Tibial nerve (tissue), 4 donors: Measurements from ENCODE around the gene SASS6. TPM values are rescaled to one million over a fixed set of nuclear protein-coding genes. Genes with fewer than 3 reads are reported as not detected.

ENCODE experiments used
- DNase-seq, 2 donors: peaks; one replicate each; pipeline ENCODE4 v3.0.0-alpha.2; 2019; ENCODE audit warnings: low spot score in 2 of 2
- H3K27ac ChIP-seq, 4 donors: fragments of 200-600 bp; sonication (generic) in 3 of 4; one replicate each; pipeline ENCODE4 v1.5.1; 2017 to 2019; ENCODE audit warnings: mild to moderate bottlenecking in 1 of 4
- H3K27me3 ChIP-seq, 2 donors: fragments of 200-600 bp; sonication (generic) in 1 of 2; one replicate each; pipeline versions ENCODE4 v1.5.1 to v1.6.0; 2017 to 2019
- H3K36me3 ChIP-seq, 3 donors: fragments of 200-600 bp; sonication (generic); one replicate each; pipeline ENCODE4 v1.5.1; 2018 to 2019
- H3K4me1 ChIP-seq, 4 donors: fragments of 200-600 bp; sonication (generic) in 3 of 4; one replicate each; pipeline ENCODE4 v1.5.1; 2017 to 2019
- H3K4me3 ChIP-seq, 4 donors: fragments of 200-600 bp; sonication (generic) in 3 of 4; one replicate each; pipeline ENCODE4 v1.5.1; 2017 to 2019; ENCODE audit warnings: mild to moderate bottlenecking in 1 of 4, moderate library complexity in 1 of 4
- H3K9me3 ChIP-seq, 4 donors: fragments of 200-600 bp; sonication (generic) in 3 of 4; one replicate each; pipeline ENCODE4 v1.5.1; 2017 to 2019
- CTCF ChIP-seq, 5 experiments: fragments of 200-600 bp in 3 of 5; fragments of 450-650 bp in 2 of 5; sonication (generic) in 3 of 5; IDR thresholded peaks; one replicate each; pipeline ENCODE4 v1.5.1; 2016 to 2019; ENCODE audit warnings: antibody characterized with exemption in 5 of 5, mild to moderate bottlenecking in 3 of 5, moderate library complexity in 2 of 5
- EP300 ChIP-seq, 2 donors: sonication (generic); formaldehyde crosslinking; IDR thresholded peaks; one replicate each; pipeline ENCODE4 v1.6.1; 2017; ENCODE audit warnings: antibody characterized with exemption in 2 of 2, mild to moderate bottlenecking in 1 of 2
- POLR2A ChIP-seq, 2 donors: fragments of 450-650 bp; IDR thresholded peaks; one replicate each; pipeline ENCODE4 v1.6.1; 2017; ENCODE audit warnings: antibody characterized with exemption in 2 of 2, mild to moderate bottlenecking in 2 of 2, moderate library complexity in 2 of 2
- WGBS, 2 donors: methylation state at CpG; one replicate each; pipeline ENCODE4 v1.1.5; 2018; 5-methylcytosine and 5-hydroxymethylcytosine counted together
- total RNA-seq, 4 donors: library from RNA; depleted of rRNA; stranded (reverse); fragments of >200 nt; gene quantifications; one replicate each; pipeline ENCODE4 v1.1.0, GENCODE V29; 2016

SASS6 gene
- total RNA-seq, 4 donors from 2014 or later: 1.8 to 3.9 (median 2.7) TPM

- no peak overlapping the region for H3K4me3 ChIP-seq
- H3K9me3 ChIP-seq: no peaks in the 10 kb centered on the region
- peaks cover 0 to 15% (median 0%) of the 10 kb centered on the region in 3 donors for H3K36me3 ChIP-seq
- DNase-seq: no peak
- H3K4me1 ChIP-seq: no peaks in the 10 kb centered on the region
- H3K27ac ChIP-seq: no peak overlapping the region
- TF ChIP-seq POLR2A (IDR thresholded peaks at IDR 0.05) (no peak), CTCF (IDR thresholded peaks at IDR 0.05) (no peak), EP300 (IDR thresholded peaks at IDR 0.05) (no peak)
- WGBS, 2 donors: 58 to 59% methylated on average over 1 of the region's 1 CpG
- no peaks in the 10 kb centered on the region for H3K27me3 ChIP-seq
Measured at GRCh38 chr1:100122177-100122576, 10.6 kb downstream of the SASS6 start.

GRCh38 chr1:100115524-100115923, 17.2 kb downstream of the SASS6 start:
- H3K4me3 ChIP-seq: no peak overlapping the region
- H3K9me3 ChIP-seq: no peaks in the 10 kb centered on the region
- no peaks in the 10 kb centered on the region for H3K27me3 ChIP-seq
- no peak for DNase-seq
- H3K27ac ChIP-seq: no peak overlapping the region
- 98% methylated on average over 4 of the region's 4 CpGs for WGBS, 2 donors
- H3K36me3 ChIP-seq: peaks cover 0 to 15% (median 0%) of the 10 kb centered on the region in 3 donors
- no peaks in the 10 kb centered on the region for H3K4me1 ChIP-seq
- TF ChIP-seq POLR2A (IDR thresholded peaks at IDR 0.05) (no peak), CTCF (IDR thresholded peaks at IDR 0.05) (no peak), EP300 (IDR thresholded peaks at IDR 0.05) (no peak)

- Histone ChIP-seq H3K4me3 (no peak overlapping the region), H3K27me3 (no peaks in the 10 kb centered on the region), H3K4me1 (no peaks in the 10 kb centered on the region), H3K27ac (no peak overlapping the region), H3K36me3 (peaks cover 0 to 11% (median 0%) of the 10 kb centered on the region in 3 donors), H3K9me3 (no peaks in the 10 kb centered on the region)
- no peak for DNase-seq
- no peak for TF ChIP-seq EP300 (IDR thresholded peaks at IDR 0.05)
- TF ChIP-seq CTCF (IDR thresholded peaks at IDR 0.05): no peak
- no peak for TF ChIP-seq POLR2A (IDR thresholded peaks at IDR 0.05)
Measured at GRCh38 chr1:100109554-100110066, 23.1 kb downstream of the SASS6 start.

GRCh38 chr1:100107696-100108095, 25.0 kb downstream of the SASS6 start:
- Histone ChIP-seq H3K27ac (no peak overlapping the region), H3K4me3 (no peak overlapping the region), H3K27me3 (no peaks in the 10 kb centered on the region), H3K36me3 (peaks cover 0 to 29% (median 0%) of the 10 kb centered on the region in 3 donors), H3K9me3 (no peaks in the 10 kb centered on the region), H3K4me1 (no peaks in the 10 kb centered on the region)
- WGBS, 2 donors: 48 to 58% methylated on average over 4 of the region's 4 CpGs
- no peak for DNase-seq
- TF ChIP-seq EP300 (IDR thresholded peaks at IDR 0.05) (no peak), CTCF (IDR thresholded peaks at IDR 0.05) (no peak), POLR2A (IDR thresholded peaks at IDR 0.05) (no peak)

- no peak overlapping the region for H3K4me3 ChIP-seq
- peaks cover 0 to 62% (median 0%) of the 10 kb centered on the region in 3 donors for H3K36me3 ChIP-seq
- H3K9me3 ChIP-seq: no peaks in the 10 kb centered on the region
- H3K27ac ChIP-seq: no peak overlapping the region
- no peaks in the 10 kb centered on the region for H3K27me3 ChIP-seq
- no peak for TF ChIP-seq CTCF (IDR thresholded peaks at IDR 0.05)
- no peak for TF ChIP-seq POLR2A (IDR thresholded peaks at IDR 0.05)
- TF ChIP-seq EP300 (IDR thresholded peaks at IDR 0.05): no peak
- no peak for DNase-seq
- H3K4me1 ChIP-seq: no peaks in the 10 kb centered on the region
- WGBS, 2 donors: 93 to 96% methylated on average over 2 of the region's 2 CpGs
Measured at GRCh38 chr1:100101564-100101963, 31.2 kb downstream of the SASS6 start.
